Ovary (tissue), 3 donors: ENCODE results near the gene CCDC57.

Source experiments
- CTCF ChIP-seq, 3 donors: fragments of 450-650 bp in 2 of 3; fragments of 200-600 bp in 1 of 3; IDR thresholded peaks; one replicate each; pipeline versions ENCODE4 v1.5.1 to v1.8.0; 2016 to 2022; ENCODE audit warnings: antibody characterized with exemption in 3 of 3, mild to moderate bottlenecking in 1 of 3
- EP300 ChIP-seq: sonication (generic); formaldehyde crosslinking; IDR thresholded peaks from one replicate; pipeline ENCODE4 v1.6.1; 2017; ENCODE audit warnings: antibody characterized with exemption
- POLR2A ChIP-seq: fragments of 450-650 bp; IDR thresholded peaks from one replicate; pipeline ENCODE4 v1.6.1; 2017; ENCODE audit warnings: antibody characterized with exemption, mild to moderate bottlenecking, moderate library complexity
- donor health status: DM: no; HTN: no; CAD: no.

GRCh38 chr17:82146663-82147654 is 65.7 kb downstream of the CCDC57 start:
- no peak for TF ChIP-seq CTCF (IDR thresholded peaks at IDR 0.05)
- TF ChIP-seq EP300 = no peak
- no peak for TF ChIP-seq POLR2A
